ENCODE results near the gene POLR1A. TPM values are rescaled to one million over a fixed set of nuclear protein-coding genes. Genes with fewer than 3 reads are reported as not detected.

The POLR1A gene
- polyA plus RNA-seq, 3 donors, result 0.45 to 2.1 (median 1.6) TPM

DNA sequence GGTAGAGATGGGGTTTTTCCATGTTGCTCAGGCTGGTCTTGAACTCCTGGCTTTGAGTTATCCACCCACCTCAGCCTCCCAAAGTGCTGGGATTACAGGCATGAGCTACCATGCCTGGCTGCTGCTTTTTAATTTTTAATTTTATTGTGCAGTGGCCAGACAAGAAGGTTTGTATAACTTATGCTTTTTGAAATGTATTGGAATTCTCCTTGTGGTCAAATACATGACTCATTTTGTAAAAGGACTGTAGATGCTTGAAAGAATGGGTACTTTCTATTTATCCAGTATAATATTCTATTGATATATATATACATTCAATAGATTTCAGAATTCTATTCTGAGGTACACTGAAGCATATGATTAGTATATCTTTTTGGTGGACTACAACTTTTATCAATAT, 134.3 kb downstream of the POLR1A start:
- H3K9ac ChIP-seq (ENCODE audit: insufficient read depth, low read length, poor library complexity, severe bottlenecking), result no peak overlapping the region
- no peak overlapping the region for H3K27ac Mint-ChIP-seq
- H3K79me2 ChIP-seq (ENCODE audit: insufficient read depth, low read length), result no peaks in the 10 kb centered on the region
- H3K27ac ChIP-seq (ENCODE audit: low read depth in 1 of 2, low read length in 2 of 2), result no peak overlapping the region
- H3K27me3 Mint-ChIP-seq (ENCODE audit: low read depth in 3 of 3), result peaks cover 0 to 2% (median 1%) of the 10 kb centered on the region in 3 donors
- intact Hi-C loops (cut with micrococcal nuclease), result no loop called here
- peaks cover 0 to 2% of the 10 kb centered on the region in 2 donors for H3K36me3 Mint-ChIP-seq
- H4K20me1 ChIP-seq (ENCODE audit: insufficient read depth, low read length), result no peaks in the 10 kb centered on the region
- peaks cover 5 to 9% (median 9%) of the 10 kb centered on the region in 7 donors for H3K9me3 Mint-ChIP-seq
- no peaks in the 10 kb centered on the region for H3K4me1 ChIP-seq (ENCODE audit: control insufficient read depth in 1 of 2, insufficient read depth in 2 of 2, low read length in 2 of 2)
- H3K27me3 ChIP-seq (ENCODE audit: control insufficient read depth in 2 of 2, insufficient read depth in 2 of 2, low read length in 2 of 2), result no peaks in the 10 kb centered on the region
- no peak overlapping the region for H3K4me3 ChIP-seq (replicated peaks in 1 of 3; ENCODE audit: low read depth in 2 of 3, low read length in 3 of 3)
- H3K9me3 ChIP-seq (replicated peaks in 1 of 2; ENCODE audit: control insufficient read depth in 1 of 2, insufficient read depth in 1 of 2, low read length in 2 of 2), result peaks cover 5 to 7% of the 10 kb centered on the region in 2 donors
- DNase-seq, result no peak
- no peaks in the 10 kb centered on the region for H3K36me3 ChIP-seq (replicated peaks in 1 of 2; ENCODE audit: control insufficient read depth in 1 of 2, insufficient read depth in 2 of 2, low read length in 2 of 2)
- H3K4me2 ChIP-seq (replicated peaks; ENCODE audit: extremely low read depth, low read length, poor library complexity, severe bottlenecking), result no peak overlapping the region
- peaks cover 8% of the 10 kb centered on the region for H3K4me1 Mint-ChIP-seq
- H2AFZ ChIP-seq (ENCODE audit: insufficient read depth, low read depth, low read length, poor library complexity, severe bottlenecking), result no peak overlapping the region
- H3K4me3 Mint-ChIP-seq, result no peak overlapping the region
- TF ChIP-seq CTCF (IDR thresholded peaks at IDR 0.05), result no peak

Small RNA genes within 50 kb of the gene (small RNA-seq; reads per million reads assigned to genes)
- 44.2 reads per million, percentile 93 among the genes with 10 or more reads in this experiment for gene SNORD94 (ENCODE audit: insufficient read length, low read depth)

Other genes starting within 250 kb of the POLR1A start
- 10 to 100 TPM; 14.0 to 51.2 (median 19.5) TPM for gene ST3GAL5, start 216.9 kb downstream of the POLR1A start, polyA plus RNA-seq
- 10 to 100 TPM; 14.0 to 60.5 (median 17.8) TPM for gene PTCD3, start 349 bp upstream of the POLR1A start, polyA plus RNA-seq
- 10 to 100 TPM; 24.3 to 54.0 (median 41.2) TPM for gene IMMT, start 89.6 kb upstream of the POLR1A start, polyA plus RNA-seq
- 10 to 100 TPM in 2 of 3 donors, 1 to 10 TPM in 1; 9.9 to 35.0 (median 26.9) TPM for gene MRPL35, start 93.6 kb upstream of the POLR1A start, polyA plus RNA-seq
- not detected for gene REEP1, start 231.7 kb upstream of the POLR1A start, polyA plus RNA-seq